ENCODE data around the gene EXOC4.
A peak's percentile ranks its signal among the peaks of the same experiment; 100 is the strongest.

EXOC4 gene

GRCh38 chr7:133391206-133391605, 138.3 kb downstream of the EXOC4 start:
- TF ChIP-seq, protein P1, sequence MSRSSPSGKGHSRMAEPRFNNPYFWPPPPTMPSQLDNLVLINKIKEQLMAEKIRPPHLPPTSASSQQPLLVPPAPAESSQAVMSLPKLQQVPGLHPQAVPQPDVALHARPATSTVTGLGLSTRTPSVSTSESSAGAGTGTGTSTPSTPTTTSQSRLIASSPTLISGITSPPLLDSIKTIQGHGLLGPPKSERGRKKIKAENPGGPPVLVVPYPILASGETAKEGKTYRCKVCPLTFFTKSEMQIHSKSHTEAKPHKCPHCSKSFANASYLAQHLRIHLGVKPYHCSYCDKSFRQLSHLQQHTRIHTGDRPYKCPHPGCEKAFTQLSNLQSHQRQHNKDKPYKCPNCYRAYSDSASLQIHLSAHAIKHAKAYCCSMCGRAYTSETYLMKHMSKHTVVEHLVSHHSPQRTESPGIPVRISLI (tag by site-specific recombination; IDR thresholded peaks at IDR 0.05), result peak; percentile 55; the same call in 1 of the 2 replicates
- TF ChIP-seq ZNF639 (tag by site-specific recombination; IDR thresholded peaks at IDR 0.05) (no peak), ZSCAN30 (tag by site-specific recombination; IDR thresholded peaks at IDR 0.05) (no peak), ZIC2 (tag by site-specific recombination; IDR thresholded peaks at IDR 0.05) (no peak), ZNF221 (tag by site-specific recombination; IDR thresholded peaks at IDR 0.05; ENCODE audit: borderline replicate concordance) (no peak), ZNF530 (tag by site-specific recombination; IDR thresholded peaks at IDR 0.05; ENCODE audit: low read depth) (no peak), ZNF140 (tag by site-specific recombination; IDR thresholded peaks at IDR 0.05) (no peak), ZNF600 (tag by site-specific recombination; IDR thresholded peaks at IDR 0.05) (peak; percentile 65)
- Histone ChIP-seq H3K4me1 (ENCODE audit: control insufficient read depth, insufficient read depth, low read length) (no peaks in the 10 kb centered on the region), H3K36me3 (ENCODE audit: control insufficient read depth in 2 of 2, insufficient read depth in 1 of 2, low read length in 2 of 2) (no peaks in the 10 kb centered on the region), H3K9me3 (ENCODE audit: control insufficient read depth, insufficient read depth, low read depth, low read length) (no peaks in the 10 kb centered on the region), H3K27ac (ENCODE audit: extremely low read depth, low read depth, low read length) (no peak overlapping the region), H3K4me3 (ENCODE audit: low read depth, low read length) (no peak overlapping the region)
- CTCF ChIA-PET, result no interaction called here
- POLR2A ChIA-PET, result no interaction called here

GRCh38 chr7:133394369-133394768, 141.5 kb downstream of the EXOC4 start:
- POLR2A ChIA-PET, result no interaction called here
- no peaks in the 10 kb centered on the region for H3K4me1 ChIP-seq (ENCODE audit: control insufficient read depth, insufficient read depth, low read length)
- TF ChIP-seq IKZF3 (tag by site-specific recombination; IDR thresholded peaks at IDR 0.05), result no peak
- no peak for TF ChIP-seq BCL11A (tag by site-specific recombination; IDR thresholded peaks at IDR 0.05; ENCODE audit: low read depth)
- CTCF ChIA-PET, result interaction anchor here (0.6 kb wide), 1 partner anchor 1560 kb away, joined by 5 read pairs; no protein-coding TSS in a partner anchor
- H3K4me3 ChIP-seq (ENCODE audit: low read depth, low read length), result no peak overlapping the region
- H3K9me3 ChIP-seq (ENCODE audit: control insufficient read depth, insufficient read depth, low read depth, low read length), result no peaks in the 10 kb centered on the region
- H3K27ac ChIP-seq (ENCODE audit: extremely low read depth, low read depth, low read length), result no peak overlapping the region
- no peaks in the 10 kb centered on the region for H3K36me3 ChIP-seq (ENCODE audit: control insufficient read depth in 2 of 2, insufficient read depth in 1 of 2, low read length in 2 of 2)

- H3K4me1 ChIP-seq (ENCODE audit: control insufficient read depth, insufficient read depth, low read length), result no peaks in the 10 kb centered on the region
- CTCF ChIA-PET, result no interaction called here
- POLR2A ChIA-PET, result no interaction called here
- no peaks in the 10 kb centered on the region for H3K36me3 ChIP-seq (ENCODE audit: control insufficient read depth in 2 of 2, insufficient read depth in 1 of 2, low read length in 2 of 2)
- H3K4me3 ChIP-seq (ENCODE audit: low read depth, low read length), result no peak overlapping the region
- H3K9me3 ChIP-seq (ENCODE audit: control insufficient read depth, insufficient read depth, low read depth, low read length), result no peaks in the 10 kb centered on the region
- H3K27ac ChIP-seq (ENCODE audit: extremely low read depth, low read depth, low read length), result no peak overlapping the region
- TF ChIP-seq ZNF670 (tag by site-specific recombination; IDR thresholded peaks at IDR 0.05; ENCODE audit: low read depth) (no peak), ZNF521 (tag by site-specific recombination; IDR thresholded peaks at IDR 0.05) (no peak), ZEB2 (tag by site-specific recombination; IDR thresholded peaks at IDR 0.05) (no peak), ZNF404 (tag by site-specific recombination; IDR thresholded peaks at IDR 0.05) (no peak), ZNF843 (tag by site-specific recombination; IDR thresholded peaks at IDR 0.05) (no peak), ZNF311 (tag by site-specific recombination; IDR thresholded peaks at IDR 0.05; ENCODE audit: borderline replicate concordance) (no peak), ZFP37 (tag by site-specific recombination; IDR thresholded peaks at IDR 0.05) (no peak), ZNF350 (tag by site-specific recombination; IDR thresholded peaks at IDR 0.05) (no peak), KLF7 (tag by site-specific recombination; IDR thresholded peaks at IDR 0.05; ENCODE audit: borderline replicate concordance) (no peak), MYNN (tag by site-specific recombination; IDR thresholded peaks at IDR 0.05; ENCODE audit: borderline replicate concordance) (no peak)
- TF ChIP-seq, protein P2, sequence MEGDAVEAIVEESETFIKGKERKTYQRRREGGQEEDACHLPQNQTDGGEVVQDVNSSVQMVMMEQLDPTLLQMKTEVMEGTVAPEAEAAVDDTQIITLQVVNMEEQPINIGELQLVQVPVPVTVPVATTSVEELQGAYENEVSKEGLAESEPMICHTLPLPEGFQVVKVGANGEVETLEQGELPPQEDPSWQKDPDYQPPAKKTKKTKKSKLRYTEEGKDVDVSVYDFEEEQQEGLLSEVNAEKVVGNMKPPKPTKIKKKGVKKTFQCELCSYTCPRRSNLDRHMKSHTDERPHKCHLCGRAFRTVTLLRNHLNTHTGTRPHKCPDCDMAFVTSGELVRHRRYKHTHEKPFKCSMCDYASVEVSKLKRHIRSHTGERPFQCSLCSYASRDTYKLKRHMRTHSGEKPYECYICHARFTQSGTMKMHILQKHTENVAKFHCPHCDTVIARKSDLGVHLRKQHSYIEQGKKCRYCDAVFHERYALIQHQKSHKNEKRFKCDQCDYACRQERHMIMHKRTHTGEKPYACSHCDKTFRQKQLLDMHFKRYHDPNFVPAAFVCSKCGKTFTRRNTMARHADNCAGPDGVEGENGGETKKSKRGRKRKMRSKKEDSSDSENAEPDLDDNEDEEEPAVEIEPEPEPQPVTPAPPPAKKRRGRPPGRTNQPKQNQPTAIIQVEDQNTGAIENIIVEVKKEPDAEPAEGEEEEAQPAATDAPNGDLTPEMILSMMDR (tag by site-specific recombination; IDR thresholded peaks at IDR 0.05), result no peak
- TF ChIP-seq, protein P3, sequence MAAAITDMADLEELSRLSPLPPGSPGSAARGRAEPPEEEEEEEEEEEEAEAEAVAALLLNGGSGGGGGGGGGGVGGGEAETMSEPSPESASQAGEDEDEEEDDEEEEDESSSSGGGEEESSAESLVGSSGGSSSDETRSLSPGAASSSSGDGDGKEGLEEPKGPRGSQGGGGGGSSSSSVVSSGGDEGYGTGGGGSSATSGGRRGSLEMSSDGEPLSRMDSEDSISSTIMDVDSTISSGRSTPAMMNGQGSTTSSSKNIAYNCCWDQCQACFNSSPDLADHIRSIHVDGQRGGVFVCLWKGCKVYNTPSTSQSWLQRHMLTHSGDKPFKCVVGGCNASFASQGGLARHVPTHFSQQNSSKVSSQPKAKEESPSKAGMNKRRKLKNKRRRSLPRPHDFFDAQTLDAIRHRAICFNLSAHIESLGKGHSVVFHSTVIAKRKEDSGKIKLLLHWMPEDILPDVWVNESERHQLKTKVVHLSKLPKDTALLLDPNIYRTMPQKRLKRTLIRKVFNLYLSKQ (tag by site-specific recombination; IDR thresholded peaks at IDR 0.05; ENCODE audit: borderline replicate concordance), result no peak
- TF ChIP-seq, protein P4, sequence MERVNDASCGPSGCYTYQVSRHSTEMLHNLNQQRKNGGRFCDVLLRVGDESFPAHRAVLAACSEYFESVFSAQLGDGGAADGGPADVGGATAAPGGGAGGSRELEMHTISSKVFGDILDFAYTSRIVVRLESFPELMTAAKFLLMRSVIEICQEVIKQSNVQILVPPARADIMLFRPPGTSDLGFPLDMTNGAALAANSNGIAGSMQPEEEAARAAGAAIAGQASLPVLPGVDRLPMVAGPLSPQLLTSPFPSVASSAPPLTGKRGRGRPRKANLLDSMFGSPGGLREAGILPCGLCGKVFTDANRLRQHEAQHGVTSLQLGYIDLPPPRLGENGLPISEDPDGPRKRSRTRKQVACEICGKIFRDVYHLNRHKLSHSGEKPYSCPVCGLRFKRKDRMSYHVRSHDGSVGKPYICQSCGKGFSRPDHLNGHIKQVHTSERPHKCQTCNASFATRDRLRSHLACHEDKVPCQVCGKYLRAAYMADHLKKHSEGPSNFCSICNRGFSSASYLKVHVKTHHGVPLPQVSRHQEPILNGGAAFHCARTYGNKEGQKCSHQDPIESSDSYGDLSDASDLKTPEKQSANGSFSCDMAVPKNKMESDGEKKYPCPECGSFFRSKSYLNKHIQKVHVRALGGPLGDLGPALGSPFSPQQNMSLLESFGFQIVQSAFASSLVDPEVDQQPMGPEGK (tag by site-specific recombination; IDR thresholded peaks at IDR 0.05), result no peak
Observed at GRCh38 chr7:133395551-133395950, 142.7 kb downstream of the EXOC4 start.
